ENCODE data around the gene TIPARP.
A peak's percentile ranks its signal among the peaks of the same experiment; 100 is the strongest.

- TF ChIP-seq CTCF (IDR thresholded peaks at IDR 0.05) (peak in 1 of 6 experiments; percentile 2), POLR2A (IDR thresholded peaks at IDR 0.05) (no peak)
Measured at GRCh38 chr3:156682963-156683362, 8.6 kb downstream of the TIPARP start.
